IMR-90 (cell line): ENCODE results near the gene TRAPPC2L. TPM values are rescaled to one million over a fixed set of nuclear protein-coding genes. Genes with fewer than 3 reads are reported as not detected.

ENCODE experiments used
- ATAC-seq: fragments of 200-7000 bp; cut with Tn5 transposase; 2 replicates; pipeline ENCODE4 v1.9.1; 2020; ENCODE audit warnings: low read depth, mild to moderate bottlenecking, moderate library complexity
- BruUV-seq: library from RNA; stranded (reverse); fragments of 400-500 nt; replicated peaks from 2 replicates; lab custom pipeline; 2021; lab: Mats Ljungman, UMichigan
- CTCF ChIA-PET: fragments of 300-600 bp; formaldehyde crosslinking; extraction: SDS; loops from one replicate; lab custom pipeline; 2021; ENCODE audit warnings: antibody characterized with exemption; lab: Yijun Ruan, JAX
- POLR2A ChIA-PET: fragments of 300-600 bp; sonication (Branson Sonifier 250); formaldehyde crosslinking; loops from one replicate; lab custom pipeline; 2022; ENCODE audit warnings: antibody characterized with exemption; ENCODE audit not compliant: unreplicated experiment; lab: Charles Lee
- DNase-seq: peaks from one replicate; pipeline ENCODE4 v3.0.0; 2013
- H2AFZ ChIP-seq: replicated peaks from 2 replicates; pipeline ENCODE3; 2013; ENCODE audit warnings: low read length, mild to moderate bottlenecking; ENCODE audit not compliant: poor library complexity
- H2AK5ac ChIP-seq: 2 replicates; pipeline ENCODE4 v1.6.1; 2013; ENCODE audit warnings: low read depth, low read length, inconsistent platforms
- H2AK9ac ChIP-seq: replicated peaks from 2 replicates; pipeline ENCODE3; 2013; ENCODE audit warnings: mild to moderate bottlenecking, low read depth, low read length, moderate library complexity; ENCODE audit not compliant: poor library complexity
- H2BK120ac ChIP-seq: 2 replicates; pipeline ENCODE4 v1.6.1; 2013; ENCODE audit warnings: low read depth, low read length, inconsistent platforms
- H2BK15ac ChIP-seq: 3 replicates; pipeline ENCODE4 v1.6.1; 2013; ENCODE audit warnings: low read depth, low read length, inconsistent platforms
- H2BK20ac ChIP-seq: 2 replicates; pipeline ENCODE4 v1.6.1; 2013; ENCODE audit warnings: low read depth, mild to moderate bottlenecking, inconsistent platforms, low read length, moderate library complexity
- H2BK5ac ChIP-seq: 2 replicates; pipeline ENCODE4 v1.6.1; 2013; ENCODE audit warnings: mild to moderate bottlenecking, low read depth, low read length, inconsistent platforms; ENCODE audit not compliant: poor library complexity, severe bottlenecking
- H3K14ac ChIP-seq: replicated peaks from 2 replicates; pipeline ENCODE4 v1.6.1; 2013; ENCODE audit warnings: low read depth, low read length, inconsistent platforms
- H3K18ac ChIP-seq: 2 replicates; pipeline ENCODE4 v1.6.1; 2013; ENCODE audit warnings: low read depth, low read length, control low read depth
- H3K23ac ChIP-seq: 2 replicates; pipeline ENCODE4 v1.6.1; 2013; ENCODE audit warnings: low read depth, low read length, inconsistent platforms
- H3K27ac ChIP-seq: 2 replicates; pipeline ENCODE4 v1.5.1; 2013; ENCODE audit warnings: mild to moderate bottlenecking, control low read depth, low read length; ENCODE audit not compliant: insufficient read depth
- H3K27me3 ChIP-seq: 2 replicates; pipeline ENCODE4 v1.6.1; 2013; ENCODE audit warnings: low read length; ENCODE audit not compliant: control insufficient read depth, insufficient read depth
- H3K36me3 ChIP-seq: 2 replicates; pipeline ENCODE4 v1.6.1; 2013; ENCODE audit warnings: low read length, mixed read lengths; ENCODE audit not compliant: control insufficient read depth, insufficient read depth
- H3K4ac ChIP-seq: 2 replicates; pipeline ENCODE4 v1.6.1; 2013; ENCODE audit warnings: low read depth, low read length, inconsistent platforms
- H3K4me1 ChIP-seq: 2 replicates; pipeline ENCODE4 v1.6.1; 2013; ENCODE audit warnings: low read length, mixed read lengths; ENCODE audit not compliant: control insufficient read depth, insufficient read depth
- H3K4me2 ChIP-seq: 2 replicates; pipeline ENCODE4 v1.6.1; 2013; ENCODE audit warnings: low read depth, mild to moderate bottlenecking, control low read depth, low read length, moderate library complexity
- H3K4me3 ChIP-seq: 2 replicates; pipeline ENCODE4 v1.5.1; 2013; ENCODE audit warnings: low read depth, mild to moderate bottlenecking, control low read depth, low read length, moderate library complexity; ENCODE audit not compliant: insufficient read depth
- H3K56ac ChIP-seq: 2 replicates; pipeline ENCODE4 v1.6.1; 2013; ENCODE audit warnings: low read length, inconsistent platforms; ENCODE audit not compliant: insufficient read depth; ENCODE audit errors: extremely low read depth
- H3K79me1 ChIP-seq, 2 experiments: 2 replicates each; pipeline ENCODE4 v1.6.1; 2013; ENCODE audit warnings: low read length in 2 of 2, inconsistent platforms in 1 of 2, low read depth in 1 of 2
- H3K9ac ChIP-seq: 2 replicates; pipeline ENCODE4 v1.6.1; 2013; ENCODE audit warnings: low read depth, low read length, control low read depth
- H3K9me1 ChIP-seq: 2 replicates; pipeline ENCODE4 v1.6.1; 2013; ENCODE audit warnings: low read length, inconsistent platforms; ENCODE audit not compliant: insufficient read depth
- H3K9me3 ChIP-seq: 2 replicates; pipeline ENCODE4 v1.6.1; 2013; ENCODE audit warnings: low read length; ENCODE audit not compliant: control insufficient read depth, insufficient read depth
- H4K20me1 ChIP-seq: 2 replicates; pipeline ENCODE4 v1.6.1; 2013; ENCODE audit warnings: low read length, inconsistent platforms; ENCODE audit not compliant: insufficient read depth
- H4K5ac ChIP-seq: 2 replicates; pipeline ENCODE4 v1.6.1; 2013; ENCODE audit warnings: mild to moderate bottlenecking, low read depth, low read length, control low read depth
- H4K8ac ChIP-seq, 2 experiments: 2 replicates each; pipeline ENCODE4 v1.6.1; 2013; ENCODE audit warnings: low read depth in 2 of 2, low read length in 2 of 2, control low read depth in 1 of 2, inconsistent platforms in 1 of 2
- H4K91ac ChIP-seq: 2 replicates; pipeline ENCODE4 v1.6.1; 2013; ENCODE audit warnings: low read depth, low read length, inconsistent platforms; ENCODE audit not compliant: insufficient read depth
- WGBS, 2 experiments: methylation state at CpG; one replicate each; pipeline versions ENCODE4 v1.1.5 to v1.1.7; 2013; ENCODE audit warnings: missing lambda C conversion rate in 2 of 2; ENCODE audit not compliant: insufficient read length in 1 of 2; ENCODE audit errors: extremely low coverage in 2 of 2; 5-methylcytosine and 5-hydroxymethylcytosine counted together
- dilution Hi-C: fragments of 300-500 bp; cut with HindIII; formaldehyde crosslinking; loops from one replicate; pipeline ENCODE4 v1.14.3; 2018; ENCODE audit warnings: low sequenced_read_pairs; ENCODE audit not compliant: unreplicated experiment
- in situ Hi-C: fragments of 300-500 bp; cut with MboI; formaldehyde crosslinking; loops from 3 replicates; pipeline ENCODE4 v1.14.3; 2019; ENCODE audit warnings: low sequenced_read_pairs, inconsistent platforms, mixed read lengths
- intact Hi-C: fragments of 100-400 bp; cut with micrococcal nuclease; formaldehyde crosslinking; loops from 2 replicates; pipeline ENCODE4 v1.10.0; 2022
- polyA plus RNA-seq, 3 experiments: library from polyadenylated mRNA; depleted of rRNA; stranded (reverse); fragments of >200 nt; gene quantifications; 2 replicates each; pipeline ENCODE4 v1.2.3, GENCODE V29; 2012; ENCODE audit warnings: low replicate concordance in 1 of 3
- total RNA-seq: library from RNA; depleted of rRNA; stranded (reverse); fragments of >200 nt; gene quantifications from 2 replicates; pipeline ENCODE4 v1.2.3, GENCODE V29; 2012
- TF ChIP-seq, protein P1 (sequence below): fragments of 150-350 bp; IDR thresholded peaks from 2 replicates; pipeline ENCODE4 v1.6.1; 2016; ENCODE audit warnings: low read depth, mild to moderate bottlenecking, low read length, moderate library complexity, borderline replicate concordance

TRAPPC2L gene
- total and polyA plus RNA-seq, 2 of the 4 experiments (the other 2 are of a cell fraction) = 102 to 109 TPM

DNA sequence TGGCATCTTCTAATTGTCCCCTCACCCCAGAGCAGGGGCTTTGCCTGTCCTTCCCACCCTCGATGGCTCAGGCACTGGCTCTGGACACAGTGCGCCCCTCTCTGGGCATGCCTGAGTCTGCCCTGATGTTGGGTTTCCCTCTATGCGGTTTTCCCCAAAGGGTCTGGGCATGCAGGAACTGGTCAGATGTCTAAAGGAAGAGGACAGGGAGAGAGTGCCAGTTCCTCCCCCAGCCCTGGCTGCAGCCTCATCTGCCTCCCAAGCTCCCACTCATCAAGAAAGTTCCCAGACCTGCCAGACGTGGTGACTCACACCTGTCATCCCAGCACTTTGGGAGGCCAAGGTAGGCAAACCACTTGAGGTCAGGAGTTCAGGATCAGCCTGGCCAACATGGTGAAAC lies 50.8 kb downstream of the TRAPPC2L start:
- Histone ChIP-seq H2BK5ac (no peak overlapping the region), H3K9me3 (no peaks in the 10 kb centered on the region), H2BK120ac (no peak overlapping the region), H4K5ac (no peak overlapping the region), H2BK20ac (no peak overlapping the region), H3K4me3 (no peak overlapping the region), H3K4me2 (no peak overlapping the region), H3K4ac (no peak overlapping the region), H2AFZ (no peak overlapping the region), H3K14ac (no peak overlapping the region), H4K91ac (no peak overlapping the region), H3K56ac (no peak overlapping the region), H3K36me3 (no peaks in the 10 kb centered on the region), H2AK5ac (no peak overlapping the region), H3K23ac (no peak overlapping the region), H2AK9ac (no peak overlapping the region), H3K27me3 (peaks cover 8% of the 10 kb centered on the region; the same call in 1 of the 2 replicates), H2BK15ac (no peak overlapping the region), H3K9me1 (no peaks in the 10 kb centered on the region), H4K8ac (no peak overlapping the region), H3K27ac (no peak overlapping the region), H4K20me1 (no peaks in the 10 kb centered on the region; the same call in 1 of the 2 replicates), H3K79me1 (no peaks in the 10 kb centered on the region), H3K4me1 (no peaks in the 10 kb centered on the region; the same call in 1 of the 2 replicates), H3K18ac (no peak overlapping the region), H3K9ac (no peak overlapping the region)
- ATAC-seq (peak; percentile 33; the same call in 1 of the 2 replicates), DNase-seq (peak; percentile 56)
- dilution Hi-C loops = no loop called here
- CTCF ChIA-PET = no interaction called here
- in situ Hi-C loops = no loop called here
- POLR2A ChIA-PET = no interaction called here
- intact Hi-C loops = no loop called here
- TF ChIP-seq, protein P1, sequence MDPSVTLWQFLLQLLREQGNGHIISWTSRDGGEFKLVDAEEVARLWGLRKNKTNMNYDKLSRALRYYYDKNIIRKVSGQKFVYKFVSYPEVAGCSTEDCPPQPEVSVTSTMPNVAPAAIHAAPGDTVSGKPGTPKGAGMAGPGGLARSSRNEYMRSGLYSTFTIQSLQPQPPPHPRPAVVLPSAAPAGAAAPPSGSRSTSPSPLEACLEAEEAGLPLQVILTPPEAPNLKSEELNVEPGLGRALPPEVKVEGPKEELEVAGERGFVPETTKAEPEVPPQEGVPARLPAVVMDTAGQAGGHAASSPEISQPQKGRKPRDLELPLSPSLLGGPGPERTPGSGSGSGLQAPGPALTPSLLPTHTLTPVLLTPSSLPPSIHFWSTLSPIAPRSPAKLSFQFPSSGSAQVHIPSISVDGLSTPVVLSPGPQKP = no peak
- WGBS, 2 experiments = 83% methylated on average over 1 of the region's 4 CpGs; no CpG with 5 or more reads in 1 of the 2 experiments
- BruUV-seq = no TSS peak
